Measurements from ENCODE around the gene TRIM16.
"Not testable (repeated sequence)": the region's sequence is repeated elsewhere in the genome, so short reads cannot be mapped to it uniquely, and the experiment has no call there.

TRIM16 gene

DNA sequence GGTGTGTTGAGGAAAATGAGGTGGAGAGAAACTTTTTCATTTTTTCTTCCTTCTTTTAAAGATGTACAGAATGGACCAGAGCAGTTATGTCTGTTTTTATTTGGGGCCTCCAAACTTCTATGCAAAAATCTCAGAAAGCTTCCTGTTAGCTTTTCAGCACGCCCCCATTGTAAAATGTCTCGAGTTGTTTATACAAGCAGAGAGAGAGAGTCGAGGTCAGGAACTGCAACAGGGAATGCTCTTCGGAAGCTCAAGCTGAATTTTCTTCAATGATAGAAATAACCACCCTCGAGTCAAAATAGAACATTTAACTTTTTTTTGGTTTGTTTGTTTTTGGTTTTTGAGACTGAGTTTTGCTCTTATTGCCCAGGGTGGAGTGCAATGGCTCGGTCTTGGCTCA is 68.3 kb downstream of the TRIM16 start:
- not testable (repeated sequence) for DNase-seq (ENCODE audit: low spot score)

DNA sequence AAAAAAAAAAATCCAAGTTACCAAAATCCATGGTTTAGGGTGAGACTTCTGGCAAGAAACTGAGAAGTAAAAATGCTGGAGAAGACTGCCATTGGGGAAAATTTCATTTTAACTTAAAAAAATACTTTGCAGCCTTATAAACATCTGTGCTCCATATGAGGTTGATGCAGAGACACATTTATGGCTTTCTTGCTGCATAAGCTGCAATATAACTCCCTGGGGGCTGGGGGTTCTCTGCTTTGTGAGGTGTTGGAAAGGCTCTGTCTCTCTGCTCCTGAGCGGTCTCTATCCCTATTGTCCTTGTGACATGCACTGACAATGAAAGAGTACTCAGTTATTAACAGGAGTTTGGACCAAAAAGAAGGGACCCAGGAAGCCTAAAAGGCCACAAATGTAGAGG is 71.0 kb downstream of the TRIM16 start:
- DNase-seq (ENCODE audit: low spot score), result not testable (repeated sequence)

DNA sequence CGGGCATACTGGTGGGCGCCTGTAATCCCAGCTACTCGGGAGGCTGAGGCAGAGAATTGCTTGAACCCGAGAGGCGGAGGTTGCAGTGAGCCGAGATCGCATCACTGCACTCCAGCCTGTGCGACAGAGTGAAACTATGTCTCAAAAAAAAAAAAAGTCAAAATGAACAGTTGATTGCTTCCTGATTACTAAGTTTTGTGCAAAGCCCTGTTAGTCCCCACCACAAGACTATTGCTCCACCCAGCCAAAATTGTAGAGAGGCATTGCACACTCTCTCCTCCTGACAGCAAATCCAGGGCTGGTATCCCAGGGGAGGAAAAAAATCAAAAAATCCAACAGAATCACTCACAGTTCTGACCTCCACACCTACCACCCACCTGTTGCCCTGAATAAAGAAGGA is 91.2 kb downstream of the TRIM16 start:
- not testable (repeated sequence) for DNase-seq (ENCODE audit: low spot score)

DNA sequence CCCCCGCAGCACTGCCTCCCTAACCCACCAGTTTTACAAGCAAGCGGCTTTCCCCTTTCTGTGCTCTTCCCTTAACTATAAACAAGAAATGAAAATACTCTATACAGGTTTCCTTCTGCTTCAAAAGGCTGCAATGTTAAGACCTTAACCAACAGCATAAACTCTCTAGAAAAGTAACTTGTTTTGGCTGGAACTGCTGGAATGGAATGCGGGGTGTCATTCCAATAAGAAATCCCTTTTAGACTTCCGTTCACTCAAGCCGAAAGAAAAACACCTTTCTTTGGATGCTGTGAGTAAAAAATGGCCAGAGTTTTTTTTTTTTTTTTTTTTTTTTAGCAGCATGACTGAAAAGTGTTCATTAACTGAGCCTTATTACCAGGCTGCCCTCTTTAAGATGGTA is 92.1 kb downstream of the TRIM16 start:
- DNase-seq (ENCODE audit: low spot score), result not testable (repeated sequence)

GRCh38 chr17:15590844-15591243 is 93.3 kb downstream of the TRIM16 start:
- DNase-seq (ENCODE audit: low spot score), result not testable (repeated sequence)

DNA sequence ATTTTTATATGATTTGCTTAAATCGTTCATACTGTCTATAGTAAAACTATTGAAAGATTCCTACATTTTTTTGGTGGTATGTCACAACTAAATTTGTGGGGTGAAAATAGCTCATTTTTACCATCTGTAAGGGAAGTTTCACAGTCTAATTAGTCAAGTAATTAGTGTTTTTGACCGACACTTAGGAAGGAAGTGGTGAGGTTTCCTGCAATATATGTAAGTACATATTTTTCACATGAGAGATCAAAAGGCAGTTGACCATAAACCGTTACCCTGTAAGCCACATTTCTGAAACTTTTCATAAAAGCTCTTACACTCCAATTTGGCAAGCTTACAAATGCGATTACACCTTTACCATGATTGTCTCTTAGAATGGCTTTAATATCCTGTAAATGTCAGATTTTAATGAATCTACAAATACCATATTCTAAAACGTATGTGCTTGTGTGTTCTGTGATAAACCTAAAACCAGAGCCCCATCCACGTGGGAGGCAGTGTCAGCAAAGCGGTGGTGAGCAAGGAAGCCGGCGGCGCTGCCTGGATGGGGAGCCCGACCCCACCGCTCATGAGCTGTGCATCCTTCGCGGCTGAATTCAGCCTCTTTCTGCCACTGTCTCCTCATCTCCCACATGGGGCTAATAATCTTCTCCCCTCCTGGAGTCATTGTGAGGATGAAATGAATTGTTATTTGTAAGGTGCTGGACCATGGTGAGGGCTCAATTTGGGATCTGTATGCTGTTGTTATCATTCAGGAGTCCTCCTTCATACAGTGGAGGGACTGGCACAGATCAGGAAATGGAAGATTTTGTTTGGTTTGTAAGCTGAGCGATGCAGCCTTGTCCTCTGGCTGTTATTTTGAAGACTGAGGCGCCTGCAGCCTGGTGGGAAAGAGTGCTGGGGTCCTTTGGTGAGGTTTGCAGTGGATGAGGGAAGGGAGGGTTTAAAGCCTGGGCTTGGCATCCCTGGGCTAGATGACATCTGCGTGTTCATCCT is 94.3 kb downstream of the TRIM16 start:
- DNase-seq (ENCODE audit: low spot score), result not testable (repeated sequence)

GRCh38 chr17:15588017-15588416 is 96.1 kb downstream of the TRIM16 start:
- DNase-seq (ENCODE audit: low spot score), result not testable (repeated sequence)

DNA sequence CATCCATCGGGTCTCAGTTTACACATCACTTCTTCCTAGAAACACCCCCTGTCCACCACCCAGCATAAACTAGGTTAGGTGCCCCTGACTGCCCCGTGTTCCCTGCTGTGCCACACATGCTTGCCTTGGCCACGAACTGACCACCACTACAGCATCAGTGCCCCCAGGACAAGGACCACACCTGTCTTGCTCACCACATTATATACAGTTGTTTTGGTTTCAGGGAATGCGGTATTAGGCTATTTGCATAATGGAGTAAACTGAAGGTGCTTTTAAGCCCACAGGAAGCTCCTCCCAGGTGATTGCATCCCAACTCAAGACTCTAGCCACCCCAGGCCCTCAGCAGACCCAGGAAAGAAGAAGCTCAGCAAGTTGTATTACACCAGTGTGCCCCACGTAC is 100.8 kb downstream of the TRIM16 start:
- DNase-seq (ENCODE audit: low spot score), result not testable (repeated sequence)

- not testable (repeated sequence) for DNase-seq (ENCODE audit: low spot score)
Observed at GRCh38 chr17:15581462-15581861, 102.6 kb downstream of the TRIM16 start.
